Calu3 (cell line): ENCODE results near the gene LTBP2. TPM values are rescaled to one million over a fixed set of nuclear protein-coding genes. Genes with fewer than 3 reads are reported as not detected.

Experiments used
- BruUV-seq: library from RNA; stranded (reverse); fragments of 400-500 nt; replicated peaks from 2 replicates; lab custom pipeline; 2021; lab: Mats Ljungman, UMichigan
- CTCF ChIA-PET: fragments of 300-600 bp; sonication (Branson Sonifier 250); formaldehyde crosslinking; loops from one replicate; lab custom pipeline; 2022; ENCODE audit warnings: antibody characterized with exemption; lab: Charles Lee
- DNase-seq: peaks from one replicate; pipeline ENCODE4 v3.0.0; 2022
- H3K27ac Mint-ChIP-seq: one replicate; pipeline ENCODE4 v1.8.0; 2022; ENCODE audit warnings: mixed read lengths; ENCODE audit not compliant: unreplicated experiment
- H3K27me3 Mint-ChIP-seq: one replicate; pipeline ENCODE4 v1.8.0; 2022; ENCODE audit warnings: mixed read lengths; ENCODE audit not compliant: unreplicated experiment
- H3K36me3 Mint-ChIP-seq: one replicate; pipeline ENCODE4 v1.8.0; 2022; ENCODE audit warnings: mild to moderate bottlenecking, moderate library complexity, mixed read lengths; ENCODE audit not compliant: insufficient read depth, unreplicated experiment
- H3K4me1 Mint-ChIP-seq: one replicate; pipeline ENCODE4 v1.8.0; 2022; ENCODE audit warnings: mild to moderate bottlenecking, low read depth, mixed read lengths; ENCODE audit not compliant: unreplicated experiment
- H3K4me3 Mint-ChIP-seq: one replicate; pipeline ENCODE4 v1.8.0; 2022; ENCODE audit warnings: mild to moderate bottlenecking, low read depth, moderate library complexity, mixed read lengths; ENCODE audit not compliant: unreplicated experiment
- H3K9me3 Mint-ChIP-seq: one replicate; pipeline ENCODE4 v1.8.0; 2022; ENCODE audit warnings: low read depth, mixed read lengths; ENCODE audit not compliant: unreplicated experiment
- intact Hi-C: fragments of 100-400 bp; cut with micrococcal nuclease; formaldehyde crosslinking; loops from one replicate; pipeline ENCODE4 v1.10.0; 2022; ENCODE audit not compliant: unreplicated experiment
- total RNA-seq: library from RNA; stranded (reverse); gene quantifications from 2 replicates; pipeline ENCODE4 v1.2.3, GENCODE V29; 2022
- TF ChIP-seq, protein P1 (sequence below): fragments of 200-600 bp; IDR thresholded peaks from one replicate; pipeline ENCODE4 v1.8.0; 2022; ENCODE audit warnings: antibody characterized with exemption; ENCODE audit not compliant: unreplicated experiment

LTBP2 gene
- total RNA-seq, 1 experiment from 2014 or later = 4.3 TPM

DNA sequence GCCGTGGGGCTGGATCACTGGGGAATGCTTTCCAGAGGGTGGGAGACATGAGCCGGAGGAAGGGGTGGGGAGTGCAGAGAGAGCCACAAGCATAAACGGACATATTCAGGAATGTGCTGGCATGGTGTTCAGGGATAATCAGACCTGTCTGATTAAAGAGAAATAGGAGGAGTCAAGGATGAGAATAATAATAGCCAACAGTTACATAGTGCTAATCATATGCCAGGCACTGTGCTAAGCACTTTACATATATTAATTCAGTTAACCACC lies 43.7 kb downstream of the LTBP2 start:
- H3K27ac Mint-ChIP-seq = no peak overlapping the region
- BruUV-seq = no TSS peak
- intact Hi-C loops = no loop called here
- peaks cover 12% of the 10 kb centered on the region for H3K36me3 Mint-ChIP-seq
- H3K4me1 Mint-ChIP-seq = peaks cover 40% of the 10 kb centered on the region
- CTCF ChIA-PET = no interaction called here
- H3K4me3 Mint-ChIP-seq = no peak overlapping the region
- no peaks in the 10 kb centered on the region for H3K27me3 Mint-ChIP-seq
- TF ChIP-seq, protein P1, sequence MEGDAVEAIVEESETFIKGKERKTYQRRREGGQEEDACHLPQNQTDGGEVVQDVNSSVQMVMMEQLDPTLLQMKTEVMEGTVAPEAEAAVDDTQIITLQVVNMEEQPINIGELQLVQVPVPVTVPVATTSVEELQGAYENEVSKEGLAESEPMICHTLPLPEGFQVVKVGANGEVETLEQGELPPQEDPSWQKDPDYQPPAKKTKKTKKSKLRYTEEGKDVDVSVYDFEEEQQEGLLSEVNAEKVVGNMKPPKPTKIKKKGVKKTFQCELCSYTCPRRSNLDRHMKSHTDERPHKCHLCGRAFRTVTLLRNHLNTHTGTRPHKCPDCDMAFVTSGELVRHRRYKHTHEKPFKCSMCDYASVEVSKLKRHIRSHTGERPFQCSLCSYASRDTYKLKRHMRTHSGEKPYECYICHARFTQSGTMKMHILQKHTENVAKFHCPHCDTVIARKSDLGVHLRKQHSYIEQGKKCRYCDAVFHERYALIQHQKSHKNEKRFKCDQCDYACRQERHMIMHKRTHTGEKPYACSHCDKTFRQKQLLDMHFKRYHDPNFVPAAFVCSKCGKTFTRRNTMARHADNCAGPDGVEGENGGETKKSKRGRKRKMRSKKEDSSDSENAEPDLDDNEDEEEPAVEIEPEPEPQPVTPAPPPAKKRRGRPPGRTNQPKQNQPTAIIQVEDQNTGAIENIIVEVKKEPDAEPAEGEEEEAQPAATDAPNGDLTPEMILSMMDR = no peak
- no peaks in the 10 kb centered on the region for H3K9me3 Mint-ChIP-seq
- DNase-seq = no peak

DNA sequence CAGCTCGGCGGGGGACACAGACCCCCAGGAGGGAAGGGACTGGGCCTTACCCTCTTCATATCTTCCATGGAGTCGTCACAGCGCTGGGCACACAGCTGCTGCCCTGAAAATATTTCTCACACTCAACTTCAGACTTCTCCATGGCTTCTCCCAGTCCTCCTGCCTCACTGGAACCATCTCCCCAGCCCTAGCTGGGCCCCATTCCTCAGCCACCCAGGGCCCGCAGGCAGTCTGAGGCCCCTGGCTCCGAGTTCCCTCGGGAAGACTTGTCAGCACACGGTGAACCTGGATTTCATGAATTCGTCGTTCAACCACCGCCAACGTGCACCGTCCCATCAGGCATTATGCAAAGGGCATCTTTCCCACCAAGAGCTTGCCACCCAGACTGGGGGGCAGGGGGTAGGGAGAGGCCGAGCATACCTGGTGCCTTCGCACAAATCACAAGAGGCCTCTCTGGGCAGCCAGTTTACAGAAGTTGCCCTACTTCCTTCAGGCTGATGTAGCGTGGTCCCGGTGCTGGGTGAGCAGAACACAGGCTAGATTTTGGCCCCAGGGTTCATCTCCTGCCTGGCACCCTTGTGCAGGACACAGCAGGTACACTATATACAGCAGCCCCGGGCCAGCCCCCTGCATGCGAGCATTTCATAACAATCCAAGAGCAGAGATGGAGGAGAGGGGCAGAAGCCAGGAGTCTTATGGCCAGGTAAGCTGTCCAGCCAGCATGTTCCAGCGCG lies 44.2 kb downstream of the LTBP2 start:
- TF ChIP-seq, protein P1 = no peak
- no TSS peak for BruUV-seq
- Mint-ChIP-seq H3K27me3 (no peaks in the 10 kb centered on the region), H3K4me1 (peaks cover 35% of the 10 kb centered on the region), H3K4me3 (no peak overlapping the region), H3K27ac (no peak overlapping the region), H3K36me3 (peaks cover 9% of the 10 kb centered on the region), H3K9me3 (no peaks in the 10 kb centered on the region)
- CTCF ChIA-PET = interaction anchor here (1.5 kb wide), 1 partner anchor 41 kb away, joined by 3 read pairs; no protein-coding TSS in a partner anchor
- no peak for DNase-seq
- intact Hi-C loops = no loop called here

DNA sequence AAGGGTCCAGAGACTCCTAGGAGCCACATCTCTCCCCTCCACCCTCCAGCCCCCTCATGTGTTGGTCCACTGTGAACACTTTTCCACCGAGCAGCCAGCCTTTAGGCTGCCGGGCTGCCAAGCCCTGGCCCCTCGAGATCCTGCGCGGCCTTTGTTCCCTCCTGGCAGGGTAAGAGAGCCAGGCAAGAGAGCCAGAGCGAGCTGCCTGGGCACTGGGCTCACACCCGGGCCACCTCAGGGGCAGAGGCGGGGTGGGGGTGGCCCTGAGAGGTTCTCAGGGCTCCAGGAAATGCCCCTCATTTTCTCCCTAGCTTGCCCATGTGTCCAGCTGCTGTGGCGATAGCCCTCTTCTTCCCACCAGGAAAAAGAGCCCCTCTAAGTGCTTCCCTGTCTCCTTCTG lies 44.8 kb downstream of the LTBP2 start:
- no TSS peak for BruUV-seq
- CTCF ChIA-PET = interaction anchor here (0.5 to 1.5 kb wide), 2 partner anchors 42 to 787 kb away, joined by 3 read pairs; no protein-coding TSS in a partner anchor
- intact Hi-C loops = no loop called here
- H3K4me1 Mint-ChIP-seq = peaks cover 29% of the 10 kb centered on the region
- no peak overlapping the region for H3K27ac Mint-ChIP-seq
- no peak for DNase-seq
- peaks cover 4% of the 10 kb centered on the region for H3K36me3 Mint-ChIP-seq
- H3K4me3 Mint-ChIP-seq = no peak overlapping the region
- TF ChIP-seq, protein P1 = no peak
- no peaks in the 10 kb centered on the region for H3K9me3 Mint-ChIP-seq
- H3K27me3 Mint-ChIP-seq = no peaks in the 10 kb centered on the region

DNA sequence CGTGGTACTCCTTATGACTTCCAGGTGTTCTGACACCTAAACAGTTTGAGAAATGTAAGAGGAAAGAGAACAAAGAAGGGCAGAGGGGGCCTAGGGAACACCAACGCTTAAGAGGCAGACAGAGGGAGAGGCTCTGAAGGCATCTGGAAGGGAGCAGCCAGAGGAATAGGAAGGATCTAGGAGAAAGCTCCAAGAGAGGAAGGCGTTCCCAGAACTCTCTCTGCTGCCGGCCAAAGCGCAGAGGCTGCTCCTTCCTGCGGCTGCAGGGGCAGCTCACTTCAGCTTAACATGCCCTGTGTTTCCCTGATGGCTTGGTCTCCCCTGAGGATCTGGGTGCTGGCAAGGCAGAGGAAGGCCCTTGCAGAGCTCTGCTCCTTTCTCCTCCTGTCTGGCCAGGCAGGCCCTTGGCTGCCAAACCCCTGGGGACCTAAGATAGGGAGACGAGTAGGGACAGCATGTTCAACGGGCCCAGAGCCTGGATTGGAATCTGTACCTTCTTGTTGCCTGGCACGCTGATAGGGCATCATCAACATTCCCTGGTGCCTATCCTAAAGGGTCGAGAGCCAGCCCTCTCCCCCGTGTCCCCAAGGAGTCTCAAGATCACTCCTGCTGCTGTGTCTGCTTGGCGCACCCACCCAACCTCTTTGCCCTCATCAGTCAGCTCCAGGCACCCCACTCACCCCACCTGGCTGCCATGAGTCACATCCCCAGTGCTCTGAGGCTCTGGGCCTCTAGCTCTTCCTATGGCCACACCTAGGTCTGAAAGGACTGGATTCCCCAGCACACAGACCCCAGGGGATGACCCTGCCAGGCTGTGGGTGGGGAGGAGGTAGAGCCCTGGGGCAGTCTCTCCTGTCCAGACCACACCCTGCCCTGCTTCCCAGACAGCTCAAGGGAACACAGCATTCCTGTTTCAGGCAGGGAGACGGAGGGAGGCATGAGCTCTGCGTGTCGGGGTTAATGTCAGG lies 45.6 kb downstream of the LTBP2 start:
- no peaks in the 10 kb centered on the region for H3K36me3 Mint-ChIP-seq
- intact Hi-C loops = no loop called here
- H3K4me1 Mint-ChIP-seq = peaks cover 21% of the 10 kb centered on the region
- DNase-seq = peak; percentile 26
- no TSS peak for BruUV-seq
- no peak overlapping the region for H3K4me3 Mint-ChIP-seq
- TF ChIP-seq, protein P1 = no peak
- no peaks in the 10 kb centered on the region for H3K9me3 Mint-ChIP-seq
- CTCF ChIA-PET = interaction anchor here (0.5 to 1.5 kb wide), 3 partner anchors 42 to 788 kb away, joined by 3 read pairs; no protein-coding TSS in a partner anchor
- peak overlapping the region; percentile 68 for H3K27ac Mint-ChIP-seq
- no peaks in the 10 kb centered on the region for H3K27me3 Mint-ChIP-seq
